Mucosa of descending colon (tissue), 3 donors: ENCODE data around the gene SLAMF6. TPM values are rescaled to one million over a fixed set of nuclear protein-coding genes. Genes with fewer than 3 reads are reported as not detected.

Experiments used
- ATAC-seq: fragments of 200-7000 bp; cut with Tn5 transposase; one replicate; pipeline ENCODE4 v1.9.1; 2020; ENCODE audit warnings: mild to moderate bottlenecking, moderate library complexity
- DNase-seq, 3 donors: peaks; one replicate each; pipeline ENCODE4 v3.0.0-alpha.2; 2020
- H3K36me3 ChIP-seq: fragments of 200-600 bp; one replicate; pipeline ENCODE4 v1.8.0; 2021; ENCODE audit warnings: low read depth, mild to moderate bottlenecking
- H3K4me1 ChIP-seq: fragments of 200-600 bp; one replicate; pipeline ENCODE4 v1.8.0; 2021; ENCODE audit warnings: low read depth, mild to moderate bottlenecking
- H3K4me3 ChIP-seq: fragments of 200-600 bp; one replicate; pipeline ENCODE4 v1.8.0; 2021; ENCODE audit warnings: mild to moderate bottlenecking
- H3K9me3 ChIP-seq: fragments of 200-600 bp; one replicate; pipeline ENCODE4 v1.8.0; 2021; ENCODE audit warnings: mild to moderate bottlenecking
- intact Hi-C, 2 donors: fragments of 100-400 bp; cut with DNase I in 1 of 2; cut with micrococcal nuclease in 1 of 2; formaldehyde crosslinking; loops; one replicate each; pipeline versions ENCODE4 v1.11.0 to v1.11.1; 2022; cut with DNase I, micrococcal nuclease
- total RNA-seq, 3 donors: library from RNA; stranded (reverse); fragmentation: NEBNext Ultra II Directional in 2 of 3; extraction: Animal tissue kit (Norgen Biotek cat#: 25700) in 2 of 3; gene quantifications; one replicate each; pipeline versions ENCODE4 v1.2.1 to v1.2.4, GENCODE V29; 2021 to 2023
- TF ChIP-seq, protein P1 (sequence below): fragments of 200-600 bp; IDR thresholded peaks from one replicate; pipeline ENCODE4 v1.8.0; 2022; ENCODE audit warnings: antibody characterized with exemption, mild to moderate bottlenecking
- donor health status: DM: no; HTN: no; CAD: no; lungs with moderate emphysema.
- donor health status: DM: no; HTN: no; CAD: no.
- donor health status: DM: no; HTN: yes; CAD: no.

SLAMF6 gene
- total RNA-seq, 3 donors from 2014 or later = 1.2 to 2.6 (median 2.4) TPM

DNA sequence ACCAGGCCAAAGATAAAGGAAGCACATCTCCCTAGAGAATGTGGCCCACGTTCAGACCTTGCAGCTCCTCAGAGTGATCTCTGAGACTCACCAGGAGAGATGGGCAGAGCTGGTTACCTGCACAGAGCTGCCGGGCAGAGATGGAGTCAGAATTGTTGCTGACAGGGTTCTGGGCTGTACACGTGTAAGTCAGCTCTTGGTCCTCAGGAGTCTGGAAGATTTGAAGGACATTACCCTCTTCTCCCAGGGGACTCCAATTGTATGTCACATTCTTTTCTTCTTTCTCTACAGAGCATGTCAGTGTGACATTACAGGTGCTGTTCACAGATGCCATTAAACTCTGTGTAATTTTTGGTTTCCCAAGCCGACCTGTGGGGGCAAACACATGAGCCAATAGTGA, 30.7 kb upstream of the SLAMF6 start:
- no peak overlapping the region for H3K4me3 ChIP-seq
- no peaks in the 10 kb centered on the region for H3K9me3 ChIP-seq
- intact Hi-C loops = no loop called here
- DNase-seq = no peak
- TF ChIP-seq, protein P1, sequence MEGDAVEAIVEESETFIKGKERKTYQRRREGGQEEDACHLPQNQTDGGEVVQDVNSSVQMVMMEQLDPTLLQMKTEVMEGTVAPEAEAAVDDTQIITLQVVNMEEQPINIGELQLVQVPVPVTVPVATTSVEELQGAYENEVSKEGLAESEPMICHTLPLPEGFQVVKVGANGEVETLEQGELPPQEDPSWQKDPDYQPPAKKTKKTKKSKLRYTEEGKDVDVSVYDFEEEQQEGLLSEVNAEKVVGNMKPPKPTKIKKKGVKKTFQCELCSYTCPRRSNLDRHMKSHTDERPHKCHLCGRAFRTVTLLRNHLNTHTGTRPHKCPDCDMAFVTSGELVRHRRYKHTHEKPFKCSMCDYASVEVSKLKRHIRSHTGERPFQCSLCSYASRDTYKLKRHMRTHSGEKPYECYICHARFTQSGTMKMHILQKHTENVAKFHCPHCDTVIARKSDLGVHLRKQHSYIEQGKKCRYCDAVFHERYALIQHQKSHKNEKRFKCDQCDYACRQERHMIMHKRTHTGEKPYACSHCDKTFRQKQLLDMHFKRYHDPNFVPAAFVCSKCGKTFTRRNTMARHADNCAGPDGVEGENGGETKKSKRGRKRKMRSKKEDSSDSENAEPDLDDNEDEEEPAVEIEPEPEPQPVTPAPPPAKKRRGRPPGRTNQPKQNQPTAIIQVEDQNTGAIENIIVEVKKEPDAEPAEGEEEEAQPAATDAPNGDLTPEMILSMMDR = no peak
- H3K4me1 ChIP-seq = no peaks in the 10 kb centered on the region
- ATAC-seq = no peak
- H3K36me3 ChIP-seq = no peaks in the 10 kb centered on the region

GRCh38 chr1:160552425-160552824, 29.4 kb upstream of the SLAMF6 start:
- H3K36me3 ChIP-seq = no peaks in the 10 kb centered on the region
- TF ChIP-seq, protein P1 = no peak
- intact Hi-C loops = no loop called here
- H3K9me3 ChIP-seq = no peaks in the 10 kb centered on the region
- ATAC-seq (no peak), DNase-seq (no peak)
- no peak overlapping the region for H3K4me3 ChIP-seq
- H3K4me1 ChIP-seq = no peaks in the 10 kb centered on the region

GRCh38 chr1:160550572-160551034, 27.5 kb upstream of the SLAMF6 start:
- DNase-seq = peak in 1 of 3 donors; percentile 41
- H3K36me3 ChIP-seq = no peaks in the 10 kb centered on the region
- intact Hi-C loops = no loop called here
- no peaks in the 10 kb centered on the region for H3K9me3 ChIP-seq
- ATAC-seq = peak; percentile 42
- H3K4me3 ChIP-seq = no peak overlapping the region
- H3K4me1 ChIP-seq = no peaks in the 10 kb centered on the region
- TF ChIP-seq, protein P1 = no peak

DNA sequence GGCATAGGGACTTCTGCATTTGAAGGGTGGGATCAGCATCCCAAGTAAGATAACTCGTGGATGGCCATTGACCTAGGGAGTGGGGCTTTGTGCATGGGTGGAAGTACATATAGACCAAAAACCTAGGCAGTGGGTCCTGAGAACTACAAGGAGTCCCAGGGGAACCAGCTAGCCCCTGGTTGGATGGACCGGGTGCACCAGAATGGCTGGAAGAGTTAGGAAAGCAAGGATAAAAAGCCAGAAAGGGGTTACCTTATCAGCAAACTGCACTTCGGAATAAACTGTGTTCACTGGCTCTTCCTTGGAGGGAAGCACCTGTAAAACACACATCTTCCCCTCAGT, 26.6 kb upstream of the SLAMF6 start:
- intact Hi-C loops = no loop called here
- Histone ChIP-seq H3K9me3 (no peaks in the 10 kb centered on the region), H3K36me3 (no peaks in the 10 kb centered on the region), H3K4me1 (no peaks in the 10 kb centered on the region), H3K4me3 (no peak overlapping the region)
- DNase-seq (no peak), ATAC-seq (no peak)
- TF ChIP-seq, protein P1 = no peak

- DNase-seq = no peak
- TF ChIP-seq, protein P1 = no peak
- peak; percentile 42 for ATAC-seq
- H3K4me1 ChIP-seq = no peaks in the 10 kb centered on the region
- no peaks in the 10 kb centered on the region for H3K9me3 ChIP-seq
- intact Hi-C loops = no loop called here
- no peak overlapping the region for H3K4me3 ChIP-seq
- no peaks in the 10 kb centered on the region for H3K36me3 ChIP-seq
Observed at GRCh38 chr1:160548960-160549664, 26.1 kb upstream of the SLAMF6 start.
